ENCODE measurements around the gene DTD1. TPM values are rescaled to one million over a fixed set of nuclear protein-coding genes. Genes with fewer than 3 reads are reported as not detected.

DTD1 gene
- total and polyA plus RNA-seq, 2 of the 13 experiments (the other 11 are each of a cell fraction or from before 2014, with no cell fraction given), result 41.2 to 79.3 TPM

DNA sequence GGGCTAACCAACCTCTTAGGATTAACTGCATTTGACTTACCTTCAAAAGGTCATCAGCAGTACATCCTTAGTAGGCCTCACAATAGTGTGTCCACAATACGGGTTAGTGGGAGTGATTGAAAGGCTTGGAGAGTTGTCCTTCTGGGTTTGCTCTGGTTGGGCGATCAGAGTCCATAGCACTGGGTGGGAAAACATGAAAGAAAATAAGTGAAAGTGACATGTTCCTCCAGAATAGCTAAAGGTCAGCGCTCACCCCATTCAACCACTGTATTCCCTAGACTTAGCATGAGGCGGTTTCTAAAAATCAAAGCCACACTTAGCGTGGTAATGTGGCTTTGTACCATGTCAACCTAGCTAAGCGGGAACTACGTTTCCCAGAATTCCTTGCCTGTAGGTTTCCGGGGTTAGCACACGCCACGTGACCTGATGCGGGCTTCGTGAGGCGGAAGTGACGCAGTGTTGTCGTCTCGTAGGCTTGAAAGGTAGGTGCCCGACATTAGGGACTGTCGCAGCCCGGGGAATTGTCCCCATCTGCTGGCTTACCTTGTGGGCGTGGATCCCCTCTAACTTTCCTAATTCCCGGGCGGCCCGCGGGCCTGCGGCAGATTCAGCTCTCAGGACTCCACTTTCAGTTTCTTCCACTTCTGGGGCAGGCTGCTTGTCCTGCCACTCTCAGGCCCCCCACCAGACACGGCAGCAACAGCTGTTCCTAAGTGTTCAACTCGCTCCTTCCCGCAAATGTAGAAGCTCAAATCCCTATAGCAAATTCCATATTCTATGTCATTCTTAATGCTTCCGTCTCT, 206.0 kb downstream of the DTD1 start (continued):
- TF ChIP-seq, protein P1, sequence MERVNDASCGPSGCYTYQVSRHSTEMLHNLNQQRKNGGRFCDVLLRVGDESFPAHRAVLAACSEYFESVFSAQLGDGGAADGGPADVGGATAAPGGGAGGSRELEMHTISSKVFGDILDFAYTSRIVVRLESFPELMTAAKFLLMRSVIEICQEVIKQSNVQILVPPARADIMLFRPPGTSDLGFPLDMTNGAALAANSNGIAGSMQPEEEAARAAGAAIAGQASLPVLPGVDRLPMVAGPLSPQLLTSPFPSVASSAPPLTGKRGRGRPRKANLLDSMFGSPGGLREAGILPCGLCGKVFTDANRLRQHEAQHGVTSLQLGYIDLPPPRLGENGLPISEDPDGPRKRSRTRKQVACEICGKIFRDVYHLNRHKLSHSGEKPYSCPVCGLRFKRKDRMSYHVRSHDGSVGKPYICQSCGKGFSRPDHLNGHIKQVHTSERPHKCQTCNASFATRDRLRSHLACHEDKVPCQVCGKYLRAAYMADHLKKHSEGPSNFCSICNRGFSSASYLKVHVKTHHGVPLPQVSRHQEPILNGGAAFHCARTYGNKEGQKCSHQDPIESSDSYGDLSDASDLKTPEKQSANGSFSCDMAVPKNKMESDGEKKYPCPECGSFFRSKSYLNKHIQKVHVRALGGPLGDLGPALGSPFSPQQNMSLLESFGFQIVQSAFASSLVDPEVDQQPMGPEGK (CRISPR knock-in tag; IDR thresholded peaks at IDR 0.05), result 0 out of 2 replicates have a peak, but pooled peaks have one; percentile 26
- TF ChIP-seq ZNF615 (CRISPR knock-in tag; IDR thresholded peaks at IDR 0.05; ENCODE audit: borderline replicate concordance) (no peak), DR1 (CRISPR knock-in tag; IDR thresholded peaks at IDR 0.05) (peak; percentile 56; the same call in 1 of the 2 replicates), ZFP36L2 (CRISPR knock-in tag; IDR thresholded peaks at IDR 0.05) (no peak), SOX13 (IDR thresholded peaks at IDR 0.05) (no peak), SOX13 (CRISPR knock-in tag; conservative IDR thresholded peaks at IDR 0.05 in 1 of 2, IDR thresholded peaks at IDR 0.05 in 1 of 2) (peak in 1 of 2 experiments; percentile 42; a peak in 1 of 4 replicates), HOXA3 (CRISPR knock-in tag; IDR thresholded peaks at IDR 0.05) (peak; percentile 99), NRL (CRISPR knock-in tag; IDR thresholded peaks at IDR 0.05; ENCODE audit: borderline replicate concordance) (peak; percentile 70; the same call in 1 of the 2 replicates), SALL2 (CRISPR knock-in tag; IDR thresholded peaks at IDR 0.05) (peak; percentile 96), GATAD1 (CRISPR knock-in tag; IDR thresholded peaks at IDR 0.05) (peak; percentile 93), ZNF326 (CRISPR knock-in tag; IDR thresholded peaks at IDR 0.05; ENCODE audit: borderline replicate concordance) (no peak), CHD2 (IDR thresholded peaks at IDR 0.05; ENCODE audit: low read depth, low read length) (no peak; the same call in 1 of the 2 replicates), ELF3 (CRISPR knock-in tag; IDR thresholded peaks at IDR 0.05) (peak; percentile 81), MEF2D (CRISPR knock-in tag; IDR thresholded peaks at IDR 0.05) (0 out of 2 replicates have a peak, but pooled peaks have one; percentile 74)
- TF ChIP-seq, protein P2, sequence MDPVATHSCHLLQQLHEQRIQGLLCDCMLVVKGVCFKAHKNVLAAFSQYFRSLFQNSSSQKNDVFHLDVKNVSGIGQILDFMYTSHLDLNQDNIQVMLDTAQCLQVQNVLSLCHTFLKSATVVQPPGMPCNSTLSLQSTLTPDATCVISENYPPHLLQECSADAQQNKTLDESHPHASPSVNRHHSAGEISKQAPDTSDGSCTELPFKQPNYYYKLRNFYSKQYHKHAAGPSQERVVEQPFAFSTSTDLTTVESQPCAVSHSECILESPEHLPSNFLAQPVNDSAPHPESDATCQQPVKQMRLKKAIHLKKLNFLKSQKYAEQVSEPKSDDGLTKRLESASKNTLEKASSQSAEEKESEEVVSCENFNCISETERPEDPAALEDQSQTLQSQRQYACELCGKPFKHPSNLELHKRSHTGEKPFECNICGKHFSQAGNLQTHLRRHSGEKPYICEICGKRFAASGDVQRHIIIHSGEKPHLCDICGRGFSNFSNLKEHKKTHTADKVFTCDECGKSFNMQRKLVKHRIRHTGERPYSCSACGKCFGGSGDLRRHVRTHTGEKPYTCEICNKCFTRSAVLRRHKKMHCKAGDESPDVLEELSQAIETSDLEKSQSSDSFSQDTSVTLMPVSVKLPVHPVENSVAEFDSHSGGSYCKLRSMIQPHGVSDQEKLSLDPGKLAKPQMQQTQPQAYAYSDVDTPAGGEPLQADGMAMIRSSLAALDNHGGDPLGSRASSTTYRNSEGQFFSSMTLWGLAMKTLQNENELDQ (CRISPR knock-in tag; IDR thresholded peaks at IDR 0.05; ENCODE audit: borderline replicate concordance), result no peak; the same call in 1 of the 2 replicates
- TF ChIP-seq, protein P3, sequence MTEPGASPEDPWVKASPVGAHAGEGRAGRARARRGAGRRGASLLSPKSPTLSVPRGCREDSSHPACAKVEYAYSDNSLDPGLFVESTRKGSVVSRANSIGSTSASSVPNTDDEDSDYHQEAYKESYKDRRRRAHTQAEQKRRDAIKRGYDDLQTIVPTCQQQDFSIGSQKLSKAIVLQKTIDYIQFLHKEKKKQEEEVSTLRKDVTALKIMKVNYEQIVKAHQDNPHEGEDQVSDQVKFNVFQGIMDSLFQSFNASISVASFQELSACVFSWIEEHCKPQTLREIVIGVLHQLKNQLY (CRISPR knock-in tag; IDR thresholded peaks at IDR 0.05), result peak; percentile 34; the same call in 1 of the 2 replicates
- TF ChIP-seq, protein P4, sequence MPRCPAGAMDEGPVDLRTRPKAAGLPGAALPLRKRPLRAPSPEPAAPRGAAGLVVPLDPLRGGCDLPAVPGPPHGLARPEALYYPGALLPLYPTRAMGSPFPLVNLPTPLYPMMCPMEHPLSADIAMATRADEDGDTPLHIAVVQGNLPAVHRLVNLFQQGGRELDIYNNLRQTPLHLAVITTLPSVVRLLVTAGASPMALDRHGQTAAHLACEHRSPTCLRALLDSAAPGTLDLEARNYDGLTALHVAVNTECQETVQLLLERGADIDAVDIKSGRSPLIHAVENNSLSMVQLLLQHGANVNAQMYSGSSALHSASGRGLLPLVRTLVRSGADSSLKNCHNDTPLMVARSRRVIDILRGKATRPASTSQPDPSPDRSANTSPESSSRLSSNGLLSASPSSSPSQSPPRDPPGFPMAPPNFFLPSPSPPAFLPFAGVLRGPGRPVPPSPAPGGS (CRISPR knock-in tag; IDR thresholded peaks at IDR 0.05), result peak; percentile 58; the same call in 1 of the 2 replicates
- TF ChIP-seq, protein P5, sequence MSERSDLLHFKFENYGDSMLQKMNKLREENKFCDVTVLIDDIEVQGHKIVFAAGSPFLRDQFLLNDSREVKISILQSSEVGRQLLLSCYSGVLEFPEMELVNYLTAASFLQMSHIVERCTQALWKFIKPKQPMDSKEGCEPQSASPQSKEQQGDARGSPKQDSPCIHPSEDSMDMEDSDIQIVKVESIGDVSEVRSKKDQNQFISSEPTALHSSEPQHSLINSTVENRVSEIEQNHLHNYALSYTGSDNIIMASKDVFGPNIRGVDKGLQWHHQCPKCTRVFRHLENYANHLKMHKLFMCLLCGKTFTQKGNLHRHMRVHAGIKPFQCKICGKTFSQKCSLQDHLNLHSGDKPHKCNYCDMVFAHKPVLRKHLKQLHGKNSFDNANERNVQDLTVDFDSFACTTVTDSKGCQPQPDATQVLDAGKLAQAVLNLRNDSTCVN (CRISPR knock-in tag; IDR thresholded peaks at IDR 0.05; ENCODE audit: borderline replicate concordance), result peak; percentile 87
- TF ChIP-seq, protein P6, sequence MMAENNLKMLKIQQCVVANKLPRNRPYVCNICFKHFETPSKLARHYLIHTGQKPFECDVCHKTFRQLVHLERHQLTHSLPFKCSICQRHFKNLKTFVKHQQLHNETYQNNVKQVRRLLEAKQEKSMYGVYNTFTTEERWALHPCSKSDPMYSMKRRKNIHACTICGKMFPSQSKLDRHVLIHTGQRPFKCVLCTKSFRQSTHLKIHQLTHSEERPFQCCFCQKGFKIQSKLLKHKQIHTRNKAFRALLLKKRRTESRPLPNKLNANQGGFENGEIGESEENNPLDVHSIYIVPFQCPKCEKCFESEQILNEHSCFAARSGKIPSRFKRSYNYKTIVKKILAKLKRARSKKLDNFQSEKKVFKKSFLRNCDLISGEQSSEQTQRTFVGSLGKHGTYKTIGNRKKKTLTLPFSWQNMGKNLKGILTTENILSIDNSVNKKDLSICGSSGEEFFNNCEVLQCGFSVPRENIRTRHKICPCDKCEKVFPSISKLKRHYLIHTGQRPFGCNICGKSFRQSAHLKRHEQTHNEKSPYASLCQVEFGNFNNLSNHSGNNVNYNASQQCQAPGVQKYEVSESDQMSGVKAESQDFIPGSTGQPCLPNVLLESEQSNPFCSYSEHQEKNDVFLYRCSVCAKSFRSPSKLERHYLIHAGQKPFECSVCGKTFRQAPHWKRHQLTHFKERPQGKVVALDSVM (CRISPR knock-in tag; IDR thresholded peaks at IDR 0.05), result no peak
